ENCODE data around the gene LRPPRC. TPM values are rescaled to one million over a fixed set of nuclear protein-coding genes. Genes with fewer than 3 reads are reported as not detected.

LRPPRC gene
- total and polyA plus RNA-seq, 2 donors (not counting 1 experiment from before 2014, with no cell fraction given), result 54.6 to 70.4 TPM

- no peaks in the 10 kb centered on the region for H4K20me1 ChIP-seq (ENCODE audit: control insufficient read depth, extremely low read depth, insufficient read depth, low read length)
- TF ChIP-seq CTCF (conservative IDR thresholded peaks at IDR 0.05 in 1 of 2, IDR thresholded peaks at IDR 0.05 in 1 of 2; ENCODE audit: low read depth in 1 of 2, low read length in 2 of 2) (no peak), EZH2 (IDR thresholded peaks at IDR 0.05; ENCODE audit: low read length, missing control alignments) (no peak)
- no peaks in the 10 kb centered on the region for H3K79me2 ChIP-seq (ENCODE audit: control insufficient read depth, insufficient read depth, low read length)
- H3K9ac ChIP-seq (ENCODE audit: insufficient read depth, low read length), result no peak overlapping the region
- H3K4me1 ChIP-seq (ENCODE audit: control insufficient read depth, extremely low read depth, insufficient read depth, low read length), result peaks cover 6% of the 10 kb centered on the region
- H3K36me3 ChIP-seq (ENCODE audit: control insufficient read depth, insufficient read depth, low read length), result no peaks in the 10 kb centered on the region
- no peak overlapping the region for H3K4me3 ChIP-seq (replicated peaks in 1 of 4; ENCODE audit: control extremely low read depth in 1 of 4, insufficient read depth in 1 of 4, low read depth in 3 of 4, low read length in 4 of 4)
- H3K4me2 ChIP-seq (ENCODE audit: extremely low read depth, insufficient read depth, low read length), result no peak overlapping the region
- H3K9me3 ChIP-seq (ENCODE audit: control insufficient read depth, insufficient read depth, low read depth, low read length), result no peaks in the 10 kb centered on the region
- H2AFZ ChIP-seq (ENCODE audit: low read length), result no peak overlapping the region
- peaks cover 4% of the 10 kb centered on the region for H3K27me3 ChIP-seq (ENCODE audit: control insufficient read depth, insufficient read depth, low read length)
- no peak for DNase-seq (ENCODE audit: low read depth in 2 of 2)
- no peak overlapping the region for H3K27ac ChIP-seq (ENCODE audit: insufficient read depth, low read length)
Observed at GRCh38 chr2:43880471-43880870, 115.3 kb downstream of the LRPPRC start.

DNA sequence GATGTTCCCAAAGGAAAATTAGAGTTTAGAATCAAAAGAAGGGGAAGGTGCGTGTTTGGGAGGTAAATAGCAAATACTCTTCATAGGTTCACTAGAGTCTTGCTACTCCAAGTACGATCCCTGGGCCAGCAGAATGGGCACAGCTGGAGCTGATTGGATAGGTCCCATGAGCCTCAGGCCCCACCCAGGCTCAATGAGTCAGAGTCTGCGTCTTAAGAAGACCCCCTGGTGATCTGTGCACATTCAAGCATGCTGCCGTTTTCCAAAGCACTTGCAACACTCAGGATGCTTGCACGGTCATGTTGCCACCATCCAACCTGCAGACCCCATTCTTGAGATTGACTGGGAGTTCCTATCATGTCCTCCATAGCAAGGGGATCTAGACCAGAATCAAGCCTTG, 116.5 kb downstream of the LRPPRC start:
- H3K4me3 ChIP-seq (replicated peaks in 1 of 4; ENCODE audit: control extremely low read depth in 1 of 4, insufficient read depth in 1 of 4, low read depth in 3 of 4, low read length in 4 of 4), result no peak overlapping the region
- H3K27ac ChIP-seq (ENCODE audit: insufficient read depth, low read length), result no peak overlapping the region
- no peaks in the 10 kb centered on the region for H3K79me2 ChIP-seq (ENCODE audit: control insufficient read depth, insufficient read depth, low read length)
- DNase-seq (ENCODE audit: low read depth in 2 of 2), result peak in 1 of 2 donors; percentile 22
- no peak overlapping the region for H3K4me2 ChIP-seq (ENCODE audit: extremely low read depth, insufficient read depth, low read length)
- no peak overlapping the region for H2AFZ ChIP-seq (ENCODE audit: low read length)
- no peaks in the 10 kb centered on the region for H3K36me3 ChIP-seq (ENCODE audit: control insufficient read depth, insufficient read depth, low read length)
- H3K27me3 ChIP-seq (ENCODE audit: control insufficient read depth, insufficient read depth, low read length), result peaks cover 6% of the 10 kb centered on the region
- H4K20me1 ChIP-seq (ENCODE audit: control insufficient read depth, extremely low read depth, insufficient read depth, low read length), result no peaks in the 10 kb centered on the region
- H3K9ac ChIP-seq (ENCODE audit: insufficient read depth, low read length), result no peak overlapping the region
- TF ChIP-seq EZH2 (IDR thresholded peaks at IDR 0.05; ENCODE audit: low read length, missing control alignments) (no peak), CTCF (conservative IDR thresholded peaks at IDR 0.05 in 1 of 2, IDR thresholded peaks at IDR 0.05 in 1 of 2; ENCODE audit: low read depth in 1 of 2, low read length in 2 of 2) (no peak)
- H3K4me1 ChIP-seq (ENCODE audit: control insufficient read depth, extremely low read depth, insufficient read depth, low read length), result peaks cover 6% of the 10 kb centered on the region
- no peaks in the 10 kb centered on the region for H3K9me3 ChIP-seq (ENCODE audit: control insufficient read depth, insufficient read depth, low read depth, low read length)

DNA sequence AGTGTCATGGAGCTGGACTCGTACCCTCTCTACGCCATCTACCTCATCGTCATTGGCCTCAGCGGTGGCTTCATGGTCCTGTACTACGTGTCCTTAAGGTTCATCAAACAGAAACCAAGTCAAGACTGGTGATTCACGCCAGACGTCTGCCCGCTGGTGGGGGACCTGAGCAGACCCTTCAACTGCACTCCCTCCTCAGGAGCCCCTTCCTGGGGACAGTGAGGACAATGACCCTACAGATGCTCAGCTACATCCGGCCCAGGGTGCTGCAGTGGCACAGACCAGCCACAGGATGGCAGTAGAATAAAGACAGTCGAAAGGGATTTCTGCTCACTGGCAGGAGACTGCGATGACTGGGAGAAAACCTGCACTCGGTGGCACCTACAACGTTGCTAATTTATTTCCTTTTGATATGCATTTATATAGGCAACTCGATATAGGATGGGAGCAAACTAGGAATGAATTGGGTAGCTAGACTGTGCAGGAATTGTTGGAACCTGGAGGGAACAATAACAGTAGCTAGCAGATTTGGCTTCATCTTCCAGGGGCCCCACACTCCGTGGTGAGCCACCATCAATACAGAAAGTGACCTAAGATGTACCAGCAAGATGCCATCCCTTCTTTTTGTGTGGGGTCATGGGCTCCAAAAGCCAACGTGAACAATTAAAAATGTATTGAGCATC, 117.9 kb downstream of the LRPPRC start:
- H3K9ac ChIP-seq (ENCODE audit: insufficient read depth, low read length), result no peak overlapping the region
- H3K4me1 ChIP-seq (ENCODE audit: control insufficient read depth, extremely low read depth, insufficient read depth, low read length), result peaks cover 6% of the 10 kb centered on the region
- peaks cover 7% of the 10 kb centered on the region for H3K27me3 ChIP-seq (ENCODE audit: control insufficient read depth, insufficient read depth, low read length)
- H3K27ac ChIP-seq (ENCODE audit: insufficient read depth, low read length), result no peak overlapping the region
- H3K79me2 ChIP-seq (ENCODE audit: control insufficient read depth, insufficient read depth, low read length), result no peaks in the 10 kb centered on the region
- no peak overlapping the region for H2AFZ ChIP-seq (ENCODE audit: low read length)
- DNase-seq (ENCODE audit: low read depth in 2 of 2), result peak; percentile 47 to 65
- no peaks in the 10 kb centered on the region for H3K36me3 ChIP-seq (ENCODE audit: control insufficient read depth, insufficient read depth, low read length)
- H4K20me1 ChIP-seq (ENCODE audit: control insufficient read depth, extremely low read depth, insufficient read depth, low read length), result no peaks in the 10 kb centered on the region
- no peak overlapping the region for H3K4me3 ChIP-seq (replicated peaks in 1 of 4; ENCODE audit: control extremely low read depth in 1 of 4, insufficient read depth in 1 of 4, low read depth in 3 of 4, low read length in 4 of 4)
- H3K4me2 ChIP-seq (ENCODE audit: extremely low read depth, insufficient read depth, low read length), result peak overlapping the region; percentile 11
- TF ChIP-seq EZH2 (IDR thresholded peaks at IDR 0.05; ENCODE audit: low read length, missing control alignments), result no peak
- peak; percentile 92 to 99 for TF ChIP-seq CTCF (conservative IDR thresholded peaks at IDR 0.05 in 1 of 2, IDR thresholded peaks at IDR 0.05 in 1 of 2; ENCODE audit: low read depth in 1 of 2, low read length in 2 of 2)
- no peaks in the 10 kb centered on the region for H3K9me3 ChIP-seq (ENCODE audit: control insufficient read depth, insufficient read depth, low read depth, low read length)
